ENCODE measurements around the gene ALMS1.
"Not testable (repeated sequence)": the region's sequence is repeated elsewhere in the genome, so short reads cannot be mapped to it uniquely, and the experiment has no call there.

- not testable (repeated sequence) for TF ChIP-seq POLR2A (IDR thresholded peaks at IDR 0.05; ENCODE audit: low read depth); CTCF (IDR thresholded peaks at IDR 0.05)
Observed at GRCh38 chr2:73647690-73648089, 262.1 kb downstream of the ALMS1 start.
